GM23338 (cell line): Measurements from ENCODE around the gene ERMP1. TPM values are rescaled to one million over a fixed set of nuclear protein-coding genes. Genes with fewer than 3 reads are reported as not detected.

ENCODE experiments used
- ATAC-seq: fragments of 200-7000 bp; cut with Tn5 transposase; 3 replicates; pipeline ENCODE4 v1.9.1; 2020
- DNase-seq: peaks from one replicate; pipeline ENCODE4 v3.0.0-alpha.2; 2015; ENCODE audit warnings: low spot score
- H2AFZ ChIP-seq: fragments of 200-600 bp; sonication (generic); 2 replicates; pipeline ENCODE4 v1.8.0; 2016; ENCODE audit warnings: antibody characterized with exemption, mild to moderate bottlenecking, moderate library complexity
- H3F3A ChIP-seq: fragments of 200-600 bp; sonication (generic); replicated peaks from 2 replicates; pipeline ENCODE4 v1.8.0; 2017; ENCODE audit warnings: antibody characterized with exemption, mixed run types, low read depth
- H3K27ac ChIP-seq: fragments of 200-600 bp; sonication (generic); 2 replicates; pipeline ENCODE4 v1.6.1; 2016; ENCODE audit warnings: low read depth
- H3K27me3 ChIP-seq: fragments of 200-600 bp; sonication (generic); 2 replicates; pipeline ENCODE4 v1.8.0; 2016; ENCODE audit warnings: mild to moderate bottlenecking, mixed run types, moderate library complexity; ENCODE audit not compliant: insufficient read depth
- H3K36me3 ChIP-seq: fragments of 200-600 bp; sonication (generic); 2 replicates; pipeline ENCODE4 v1.8.0; 2016; ENCODE audit warnings: mild to moderate bottlenecking; ENCODE audit not compliant: insufficient read depth
- H3K4me1 ChIP-seq: fragments of 200-600 bp; sonication (generic); 2 replicates; pipeline ENCODE4 v1.8.0; 2016; ENCODE audit warnings: mild to moderate bottlenecking, moderate library complexity; ENCODE audit not compliant: insufficient read depth
- H3K4me2 ChIP-seq: fragments of 200-600 bp; sonication (generic); 2 replicates; pipeline ENCODE4 v1.7.1; 2017; ENCODE audit warnings: mixed run types
- H3K4me3 ChIP-seq: fragments of 200-600 bp; sonication (generic); 2 replicates; pipeline ENCODE4 v1.6.1; 2016; ENCODE audit warnings: mixed run types
- H3K79me2 ChIP-seq: fragments of 200-600 bp; sonication (generic); replicated peaks from 2 replicates; pipeline ENCODE4 v1.8.0; 2017; ENCODE audit warnings: mild to moderate bottlenecking; ENCODE audit not compliant: insufficient read depth
- H3K9me2 ChIP-seq: fragments of 200-600 bp; sonication (generic); 2 replicates; pipeline ENCODE4 v1.8.0; 2017; ENCODE audit not compliant: insufficient read depth
- H4K20me1 ChIP-seq: fragments of 200-600 bp; sonication (generic); replicated peaks from 2 replicates; pipeline ENCODE4 v1.8.0; 2017; ENCODE audit warnings: mild to moderate bottlenecking; ENCODE audit not compliant: insufficient read depth
- H3K27ac Mint-ChIP-seq: 2 replicates; pipeline ENCODE4 v1.8.0; 2020; ENCODE audit warnings: inconsistent platforms, mild to moderate bottlenecking, moderate library complexity, mixed read lengths
- H3K27me3 Mint-ChIP-seq: 3 replicates; pipeline ENCODE4 v1.8.0; 2022; ENCODE audit warnings: low read depth, mild to moderate bottlenecking, moderate library complexity, mixed read lengths, inconsistent platforms; ENCODE audit not compliant: insufficient read depth, poor library complexity
- H3K36me3 Mint-ChIP-seq: 3 replicates; pipeline ENCODE4 v1.8.0; 2021; ENCODE audit warnings: low read depth, mild to moderate bottlenecking, inconsistent platforms, moderate library complexity, mixed read lengths
- H3K4me1 Mint-ChIP-seq: 3 replicates; pipeline ENCODE4 v1.8.0; 2020; ENCODE audit warnings: mild to moderate bottlenecking, inconsistent platforms, mixed read lengths
- H3K4me3 Mint-ChIP-seq: 3 replicates; pipeline ENCODE4 v1.8.0; 2021; ENCODE audit warnings: moderate library complexity, mild to moderate bottlenecking, inconsistent platforms, mixed read lengths
- H3K9me3 Mint-ChIP-seq: 3 replicates; pipeline ENCODE4 v1.8.0; 2020; ENCODE audit warnings: moderate library complexity, mild to moderate bottlenecking, inconsistent platforms, mixed read lengths
- CREB1 ChIP-seq: fragments of 250-450 bp; sonication (Bioruptor Pico); IDR thresholded peaks from 2 replicates; pipeline ENCODE4 v1.5.0; 2020; ENCODE audit warnings: low read depth, mild to moderate bottlenecking, moderate library complexity
- CTCF ChIP-seq, 2 experiments: fragments of 200-600 bp in 1 of 2; sonication (generic) in 1 of 2; conservative IDR thresholded peaks; 2 replicates each; pipeline versions ENCODE4 v1.5.1 to v1.6.1; 2016 to 2017; ENCODE audit warnings: antibody characterized with exemption in 2 of 2, low read depth in 2 of 2, mild to moderate bottlenecking in 2 of 2, moderate library complexity in 1 of 2
- EZH2 ChIP-seq: fragments of 200-600 bp; sonication (generic); IDR thresholded peaks from one replicate; pipeline ENCODE4 v1.8.0; 2017; ENCODE audit warnings: antibody characterized with exemption, mild to moderate bottlenecking, low read depth; ENCODE audit not compliant: unreplicated experiment
- EZH2phosphoT487 ChIP-seq: fragments of 200-600 bp; sonication (generic); IDR thresholded peaks from one replicate; pipeline ENCODE4 v1.8.1; 2018; ENCODE audit warnings: antibody characterized with exemption; ENCODE audit not compliant: unreplicated experiment
- JUNB ChIP-seq: IDR thresholded peaks from one replicate; pipeline ENCODE4 v1.6.1; 2016; ENCODE audit warnings: antibody characterized with exemption; ENCODE audit not compliant: unreplicated experiment
- NANOG ChIP-seq: IDR thresholded peaks from 2 replicates; pipeline ENCODE4 v1.6.1; 2016; ENCODE audit warnings: antibody characterized with exemption, borderline replicate concordance
- REST ChIP-seq: IDR thresholded peaks from one replicate; pipeline ENCODE4 v1.6.1; 2018; ENCODE audit warnings: antibody characterized with exemption; ENCODE audit not compliant: unreplicated experiment
- STAT1 ChIP-seq: IDR thresholded peaks from one replicate; pipeline ENCODE4 v1.6.1; 2016; ENCODE audit warnings: antibody characterized with exemption; ENCODE audit not compliant: unreplicated experiment
- ZNF114 ChIP-seq: fragments of 250-450 bp; sonication (Bioruptor Pico); IDR thresholded peaks from 2 replicates; pipeline ENCODE4 v1.5.0; 2020; ENCODE audit warnings: mild to moderate bottlenecking, moderate library complexity
- ZNF331 ChIP-seq: fragments of 250-450 bp; sonication (Bioruptor Pico); IDR thresholded peaks from 2 replicates; pipeline ENCODE4 v1.5.0; 2020; ENCODE audit warnings: low read depth, mild to moderate bottlenecking, moderate library complexity
- polyA plus RNA-seq: library from polyadenylated mRNA; unstranded; fragments of >200 nt; fragmentation: Nextera tagmentation; extraction: Ambion mirVana; gene quantifications from 2 replicates; pipeline ENCODE4 v1.2.1, GENCODE V29; 2016
- total RNA-seq: library from RNA; depleted of rRNA; stranded (reverse); fragments of >200 nt; shearing (Covaris generic); gene quantifications from 2 replicates; pipeline ENCODE4 v1.2.3, GENCODE V29; 2014
- TF ChIP-seq, protein P1 (sequence below): fragments of 250-450 bp; sonication (Bioruptor Pico); IDR thresholded peaks from 2 replicates; pipeline ENCODE4 v1.5.0; 2020; ENCODE audit warnings: mild to moderate bottlenecking, moderate library complexity
- TF ChIP-seq, protein P2 (sequence below): IDR thresholded peaks from 2 replicates; pipeline ENCODE4 v1.6.1; 2016; ENCODE audit warnings: antibody characterized with exemption

ERMP1 gene
- total and polyA plus RNA-seq, 2 experiments from 2014 or later: 5.3 to 23.4 TPM

DNA sequence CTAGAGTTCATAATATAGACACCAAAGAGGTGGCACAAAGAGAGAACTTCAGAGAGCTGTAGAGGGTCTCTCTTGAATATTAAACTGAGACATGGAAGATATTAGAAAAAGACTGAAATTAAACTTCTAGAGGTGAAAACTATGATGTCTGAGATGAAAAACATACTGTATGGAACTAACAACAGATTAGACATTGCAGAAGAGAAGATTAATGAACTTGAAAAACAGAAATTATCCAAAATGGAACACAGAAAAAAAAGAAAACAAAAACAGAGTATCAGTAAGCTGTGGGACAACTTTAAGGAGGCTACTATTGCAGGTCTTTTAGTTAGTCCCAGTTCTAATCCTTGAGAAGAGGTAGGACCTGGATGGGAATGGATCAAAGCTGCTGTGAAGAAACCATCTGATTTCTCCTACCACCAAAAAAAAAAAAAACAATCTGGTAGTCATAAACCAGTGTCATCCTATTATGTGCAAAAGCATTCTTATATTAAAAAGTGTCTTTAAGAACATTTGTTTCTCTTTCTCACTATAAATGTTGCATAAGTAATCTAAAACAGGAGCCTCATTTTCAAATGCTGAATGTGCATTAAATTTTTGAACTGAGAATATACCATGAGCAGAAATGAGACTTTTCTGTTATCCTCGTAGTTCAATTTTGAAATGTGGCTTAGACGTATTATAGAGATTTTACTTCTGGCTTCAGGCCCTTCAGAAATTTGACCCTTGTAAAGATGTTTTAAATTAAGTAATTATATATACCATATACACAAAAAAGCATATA is 96.2 kb downstream of the ERMP1 start:
- Mint-ChIP-seq H3K36me3 (peaks cover 13% of the 10 kb centered on the region; the same call in 2 of the 3 replicates), H3K4me3 (no peak overlapping the region)

More for the DNA sequence above, 96.2 kb downstream of the ERMP1 start:
- no peaks in the 10 kb centered on the region for H3K36me3 ChIP-seq
- H3K4me1 ChIP-seq: no peaks in the 10 kb centered on the region
- TF ChIP-seq STAT1 (no peak), CREB1 (CRISPR knock-in tag) (no peak), ZNF331 (CRISPR knock-in tag) (no peak), CTCF (conservative IDR thresholded peaks at IDR 0.05; ENCODE audit: low read depth in 2 of 2) (no peak), NANOG (no peak), REST (no peak), EZH2phosphoT487 (no peak), JUNB (no peak), EZH2 (no peak), ZNF114 (CRISPR knock-in tag) (no peak)
- TF ChIP-seq, protein P1, sequence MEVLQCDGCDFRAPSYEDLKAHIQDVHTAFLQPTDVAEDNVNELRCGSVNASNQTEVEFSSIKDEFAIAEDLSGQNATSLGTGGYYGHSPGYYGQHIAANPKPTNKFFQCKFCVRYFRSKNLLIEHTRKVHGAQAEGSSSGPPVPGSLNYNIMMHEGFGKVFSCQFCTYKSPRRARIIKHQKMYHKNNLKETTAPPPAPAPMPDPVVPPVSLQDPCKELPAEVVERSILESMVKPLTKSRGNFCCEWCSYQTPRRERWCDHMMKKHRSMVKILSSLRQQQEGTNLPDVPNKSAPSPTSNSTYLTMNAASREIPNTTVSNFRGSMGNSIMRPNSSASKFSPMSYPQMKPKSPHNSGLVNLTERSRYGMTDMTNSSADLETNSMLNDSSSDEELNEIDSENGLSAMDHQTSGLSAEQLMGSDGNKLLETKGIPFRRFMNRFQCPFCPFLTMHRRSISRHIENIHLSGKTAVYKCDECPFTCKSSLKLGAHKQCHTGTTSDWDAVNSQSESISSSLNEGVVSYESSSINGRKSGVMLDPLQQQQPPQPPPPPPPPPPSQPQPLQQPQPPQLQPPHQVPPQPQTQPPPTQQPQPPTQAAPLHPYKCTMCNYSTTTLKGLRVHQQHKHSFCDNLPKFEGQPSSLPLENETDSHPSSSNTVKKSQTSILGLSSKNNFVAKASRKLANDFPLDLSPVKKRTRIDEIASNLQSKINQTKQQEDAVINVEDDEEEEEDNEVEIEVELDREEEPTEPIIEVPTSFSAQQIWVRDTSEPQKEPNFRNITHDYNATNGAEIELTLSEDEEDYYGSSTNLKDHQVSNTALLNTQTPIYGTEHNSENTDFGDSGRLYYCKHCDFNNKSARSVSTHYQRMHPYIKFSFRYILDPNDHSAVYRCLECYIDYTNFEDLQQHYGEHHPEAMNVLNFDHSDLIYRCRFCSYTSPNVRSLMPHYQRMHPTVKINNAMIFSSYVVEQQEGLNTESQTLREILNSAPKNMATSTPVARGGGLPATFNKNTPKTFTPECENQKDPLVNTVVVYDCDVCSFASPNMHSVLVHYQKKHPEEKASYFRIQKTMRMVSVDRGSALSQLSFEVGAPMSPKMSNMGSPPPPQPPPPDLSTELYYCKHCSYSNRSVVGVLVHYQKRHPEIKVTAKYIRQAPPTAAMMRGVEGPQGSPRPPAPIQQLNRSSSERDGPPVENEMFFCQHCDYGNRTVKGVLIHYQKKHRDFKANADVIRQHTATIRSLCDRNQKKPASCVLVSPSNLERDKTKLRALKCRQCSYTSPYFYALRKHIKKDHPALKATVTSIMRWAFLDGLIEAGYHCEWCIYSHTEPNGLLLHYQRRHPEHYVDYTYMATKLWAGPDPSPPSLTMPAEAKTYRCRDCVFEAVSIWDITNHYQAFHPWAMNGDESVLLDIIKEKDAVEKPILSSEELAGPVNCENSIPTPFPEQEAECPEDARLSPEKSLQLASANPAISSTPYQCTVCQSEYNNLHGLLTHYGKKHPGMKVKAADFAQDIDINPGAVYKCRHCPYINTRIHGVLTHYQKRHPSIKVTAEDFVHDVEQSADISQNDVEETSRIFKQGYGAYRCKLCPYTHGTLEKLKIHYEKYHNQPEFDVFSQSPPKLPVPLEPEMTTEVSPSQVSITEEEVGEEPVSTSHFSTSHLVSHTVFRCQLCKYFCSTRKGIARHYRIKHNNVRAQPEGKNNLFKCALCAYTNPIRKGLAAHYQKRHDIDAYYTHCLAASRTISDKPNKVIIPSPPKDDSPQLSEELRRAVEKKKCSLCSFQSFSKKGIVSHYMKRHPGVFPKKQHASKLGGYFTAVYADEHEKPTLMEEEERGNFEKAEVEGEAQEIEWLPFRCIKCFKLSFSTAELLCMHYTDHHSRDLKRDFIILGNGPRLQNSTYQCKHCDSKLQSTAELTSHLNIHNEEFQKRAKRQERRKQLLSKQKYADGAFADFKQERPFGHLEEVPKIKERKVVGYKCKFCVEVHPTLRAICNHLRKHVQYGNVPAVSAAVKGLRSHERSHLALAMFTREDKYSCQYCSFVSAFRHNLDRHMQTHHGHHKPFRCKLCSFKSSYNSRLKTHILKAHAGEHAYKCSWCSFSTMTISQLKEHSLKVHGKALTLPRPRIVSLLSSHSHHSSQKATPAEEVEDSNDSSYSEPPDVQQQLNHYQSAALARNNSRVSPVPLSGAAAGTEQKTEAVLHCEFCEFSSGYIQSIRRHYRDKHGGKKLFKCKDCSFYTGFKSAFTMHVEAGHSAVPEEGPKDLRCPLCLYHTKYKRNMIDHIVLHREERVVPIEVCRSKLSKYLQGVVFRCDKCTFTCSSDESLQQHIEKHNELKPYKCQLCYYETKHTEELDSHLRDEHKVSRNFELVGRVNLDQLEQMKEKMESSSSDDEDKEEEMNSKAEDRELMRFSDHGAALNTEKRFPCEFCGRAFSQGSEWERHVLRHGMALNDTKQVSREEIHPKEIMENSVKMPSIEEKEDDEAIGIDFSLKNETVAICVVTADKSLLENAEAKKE (CRISPR knock-in tag): no peak
- TF ChIP-seq, protein P2, sequence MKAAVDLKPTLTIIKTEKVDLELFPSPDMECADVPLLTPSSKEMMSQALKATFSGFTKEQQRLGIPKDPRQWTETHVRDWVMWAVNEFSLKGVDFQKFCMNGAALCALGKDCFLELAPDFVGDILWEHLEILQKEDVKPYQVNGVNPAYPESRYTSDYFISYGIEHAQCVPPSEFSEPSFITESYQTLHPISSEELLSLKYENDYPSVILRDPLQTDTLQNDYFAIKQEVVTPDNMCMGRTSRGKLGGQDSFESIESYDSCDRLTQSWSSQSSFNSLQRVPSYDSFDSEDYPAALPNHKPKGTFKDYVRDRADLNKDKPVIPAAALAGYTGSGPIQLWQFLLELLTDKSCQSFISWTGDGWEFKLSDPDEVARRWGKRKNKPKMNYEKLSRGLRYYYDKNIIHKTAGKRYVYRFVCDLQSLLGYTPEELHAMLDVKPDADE: no peak
- no peak overlapping the region for H2AFZ ChIP-seq
- H3K27me3 ChIP-seq: no peaks in the 10 kb centered on the region
- H4K20me1 ChIP-seq: no peaks in the 10 kb centered on the region; the same call in 1 of the 2 replicates
- H3F3A ChIP-seq: no peaks in the 10 kb centered on the region
- no peaks in the 10 kb centered on the region for H3K79me2 ChIP-seq
- no peaks in the 10 kb centered on the region for H3K27me3 Mint-ChIP-seq
- ATAC-seq: no peak
- H3K4me3 ChIP-seq: no peak overlapping the region
- H3K27ac Mint-ChIP-seq: no peak overlapping the region
- H3K27ac ChIP-seq: no peak overlapping the region
- no peaks in the 10 kb centered on the region for H3K9me3 Mint-ChIP-seq
- no peak for DNase-seq
- H3K4me1 Mint-ChIP-seq: no peaks in the 10 kb centered on the region
- H3K4me2 ChIP-seq: no peak overlapping the region
- no peaks in the 10 kb centered on the region for H3K9me2 ChIP-seq
